ENCODE measurements around the gene RXFP1.

DNA sequence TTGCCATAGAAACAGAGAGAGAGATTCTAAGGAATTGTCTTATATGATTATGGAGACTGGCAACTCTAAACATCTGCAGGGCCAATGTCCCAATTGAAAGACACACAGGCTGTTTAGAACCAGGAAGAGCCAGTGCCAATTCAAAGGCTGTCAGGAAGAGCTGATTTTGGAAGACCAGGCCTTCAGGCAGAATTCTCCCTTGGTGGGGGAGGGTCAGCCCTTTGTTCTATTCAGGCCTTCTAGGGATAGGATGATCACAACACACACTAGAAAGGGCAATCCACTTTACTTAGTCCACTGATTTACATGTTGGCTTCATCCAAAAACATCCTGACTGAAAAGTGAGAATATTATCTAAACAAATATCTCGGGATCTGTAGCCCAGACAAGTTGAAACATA is 134.8 kb downstream of the RXFP1 start:
- no peak for TF ChIP-seq POLR2A (IDR thresholded peaks at IDR 0.05)
- TF ChIP-seq CTCF (IDR thresholded peaks at IDR 0.05 in 4 of 5, conservative IDR thresholded peaks at IDR 0.05 in 1 of 5) = no peak
